ENCODE measurements around the gene OSBPL1A.

DNA sequence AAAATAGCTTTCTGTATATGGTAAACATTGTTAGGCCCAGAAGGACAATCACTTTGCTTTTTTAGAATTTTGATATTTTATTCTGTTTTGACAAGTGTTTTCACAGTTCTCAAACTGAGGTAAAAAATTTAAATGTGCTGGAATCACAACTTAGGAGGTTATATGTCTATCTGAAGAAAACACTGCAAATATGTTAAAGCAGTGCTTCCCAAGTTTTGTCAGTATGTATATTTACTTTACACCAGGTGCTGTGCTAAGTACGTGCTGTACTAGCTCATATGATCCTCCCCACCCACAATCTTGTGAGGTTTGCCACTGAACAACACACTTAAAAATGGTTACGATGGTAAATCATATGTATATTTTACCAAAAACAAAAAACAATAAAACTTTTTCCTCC lies 134.6 kb downstream of the OSBPL1A start:
- no peak for TF ChIP-seq TBL1XR1 (IDR thresholded peaks at IDR 0.05; ENCODE audit: low read depth, low read length)
- no peak for TF ChIP-seq TCF12 (IDR thresholded peaks at IDR 0.05; ENCODE audit: low read depth, low read length)
- TF ChIP-seq, protein P1, sequence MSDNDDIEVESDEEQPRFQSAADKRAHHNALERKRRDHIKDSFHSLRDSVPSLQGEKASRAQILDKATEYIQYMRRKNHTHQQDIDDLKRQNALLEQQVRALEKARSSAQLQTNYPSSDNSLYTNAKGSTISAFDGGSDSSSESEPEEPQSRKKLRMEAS (IDR thresholded peaks at IDR 0.05; ENCODE audit: low read depth, low read length): no peak
- no peak for TF ChIP-seq CEBPB (IDR thresholded peaks at IDR 0.05; ENCODE audit: borderline replicate concordance in 1 of 2, low read depth in 2 of 2, low read length in 2 of 2)
- TF ChIP-seq SUZ12 (IDR thresholded peaks at IDR 0.05; ENCODE audit: unreplicated experiment): no peak
- TF ChIP-seq, protein P2, sequence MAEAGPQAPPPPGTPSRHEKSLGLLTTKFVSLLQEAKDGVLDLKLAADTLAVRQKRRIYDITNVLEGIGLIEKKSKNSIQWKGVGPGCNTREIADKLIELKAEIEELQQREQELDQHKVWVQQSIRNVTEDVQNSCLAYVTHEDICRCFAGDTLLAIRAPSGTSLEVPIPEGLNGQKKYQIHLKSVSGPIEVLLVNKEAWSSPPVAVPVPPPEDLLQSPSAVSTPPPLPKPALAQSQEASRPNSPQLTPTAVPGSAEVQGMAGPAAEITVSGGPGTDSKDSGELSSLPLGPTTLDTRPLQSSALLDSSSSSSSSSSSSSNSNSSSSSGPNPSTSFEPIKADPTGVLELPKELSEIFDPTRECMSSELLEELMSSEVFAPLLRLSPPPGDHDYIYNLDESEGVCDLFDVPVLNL (IDR thresholded peaks at IDR 0.05; ENCODE audit: low read depth, low read length): no peak
- no peak for TF ChIP-seq BRCA1 (IDR thresholded peaks at IDR 0.05; ENCODE audit: low read depth, low read length)
- TF ChIP-seq ZNF24 (IDR thresholded peaks at IDR 0.05): no peak
- no peak for TF ChIP-seq POLR2A (IDR thresholded peaks at IDR 0.05; ENCODE audit: low read depth, low read length)
- TF ChIP-seq, protein P3, sequence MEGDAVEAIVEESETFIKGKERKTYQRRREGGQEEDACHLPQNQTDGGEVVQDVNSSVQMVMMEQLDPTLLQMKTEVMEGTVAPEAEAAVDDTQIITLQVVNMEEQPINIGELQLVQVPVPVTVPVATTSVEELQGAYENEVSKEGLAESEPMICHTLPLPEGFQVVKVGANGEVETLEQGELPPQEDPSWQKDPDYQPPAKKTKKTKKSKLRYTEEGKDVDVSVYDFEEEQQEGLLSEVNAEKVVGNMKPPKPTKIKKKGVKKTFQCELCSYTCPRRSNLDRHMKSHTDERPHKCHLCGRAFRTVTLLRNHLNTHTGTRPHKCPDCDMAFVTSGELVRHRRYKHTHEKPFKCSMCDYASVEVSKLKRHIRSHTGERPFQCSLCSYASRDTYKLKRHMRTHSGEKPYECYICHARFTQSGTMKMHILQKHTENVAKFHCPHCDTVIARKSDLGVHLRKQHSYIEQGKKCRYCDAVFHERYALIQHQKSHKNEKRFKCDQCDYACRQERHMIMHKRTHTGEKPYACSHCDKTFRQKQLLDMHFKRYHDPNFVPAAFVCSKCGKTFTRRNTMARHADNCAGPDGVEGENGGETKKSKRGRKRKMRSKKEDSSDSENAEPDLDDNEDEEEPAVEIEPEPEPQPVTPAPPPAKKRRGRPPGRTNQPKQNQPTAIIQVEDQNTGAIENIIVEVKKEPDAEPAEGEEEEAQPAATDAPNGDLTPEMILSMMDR (IDR thresholded peaks at IDR 0.05 in 2 of 3, conservative IDR thresholded peaks at IDR 0.05 in 1 of 3; ENCODE audit: control insufficient read depth in 2 of 3, extremely low read depth in 1 of 3, insufficient read depth in 1 of 3, low read depth in 3 of 3, low read length in 3 of 3): no peak
- no peak for TF ChIP-seq JUND (IDR thresholded peaks at IDR 0.05; ENCODE audit: low read depth, low read length)
- TF ChIP-seq EZH2 (IDR thresholded peaks at IDR 0.05; ENCODE audit: borderline replicate concordance, control insufficient read depth, low read depth, low read length): no peak
- TF ChIP-seq SIN3A (IDR thresholded peaks at IDR 0.05; ENCODE audit: low read depth, low read length): no peak
- no peak for TF ChIP-seq ZZZ3 (IDR thresholded peaks at IDR 0.05; ENCODE audit: control insufficient read depth, insufficient read length, low read depth)
